HG02678 (cell line): ENCODE measurements around the gene PRMT9.

Source experiments
- ATAC-seq: cut with Tn5 transposase; IDR thresholded peaks from one replicate; pipeline ENCODE4 v1.9.1; 2021; ENCODE audit warnings: mild to moderate bottlenecking, moderate library complexity; ENCODE audit not compliant: unreplicated experiment

PRMT9 gene

DNA sequence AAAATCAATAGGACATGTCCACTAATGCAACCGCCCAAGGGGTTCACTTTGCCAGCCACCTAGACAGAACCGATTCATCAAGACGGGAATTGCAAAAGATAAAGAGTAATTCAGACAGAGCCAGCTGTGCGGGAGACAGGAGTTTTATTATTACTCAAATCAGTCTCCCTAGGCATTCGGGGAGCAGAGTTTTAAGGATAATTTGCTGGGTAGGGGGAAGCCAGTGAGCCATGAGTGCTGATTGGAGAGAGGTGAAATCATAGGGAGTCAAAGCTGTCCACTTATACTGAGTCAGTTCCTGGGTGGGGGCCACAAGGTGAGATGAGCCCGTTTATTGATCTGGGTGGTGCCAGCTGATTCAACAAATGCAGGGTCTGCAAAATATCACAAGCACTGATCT, 58.2 kb downstream of the PRMT9 start:
- ATAC-seq = no peak

GRCh38 chr4:147620315-147620714, 63.6 kb downstream of the PRMT9 start:
- ATAC-seq = no peak

DNA sequence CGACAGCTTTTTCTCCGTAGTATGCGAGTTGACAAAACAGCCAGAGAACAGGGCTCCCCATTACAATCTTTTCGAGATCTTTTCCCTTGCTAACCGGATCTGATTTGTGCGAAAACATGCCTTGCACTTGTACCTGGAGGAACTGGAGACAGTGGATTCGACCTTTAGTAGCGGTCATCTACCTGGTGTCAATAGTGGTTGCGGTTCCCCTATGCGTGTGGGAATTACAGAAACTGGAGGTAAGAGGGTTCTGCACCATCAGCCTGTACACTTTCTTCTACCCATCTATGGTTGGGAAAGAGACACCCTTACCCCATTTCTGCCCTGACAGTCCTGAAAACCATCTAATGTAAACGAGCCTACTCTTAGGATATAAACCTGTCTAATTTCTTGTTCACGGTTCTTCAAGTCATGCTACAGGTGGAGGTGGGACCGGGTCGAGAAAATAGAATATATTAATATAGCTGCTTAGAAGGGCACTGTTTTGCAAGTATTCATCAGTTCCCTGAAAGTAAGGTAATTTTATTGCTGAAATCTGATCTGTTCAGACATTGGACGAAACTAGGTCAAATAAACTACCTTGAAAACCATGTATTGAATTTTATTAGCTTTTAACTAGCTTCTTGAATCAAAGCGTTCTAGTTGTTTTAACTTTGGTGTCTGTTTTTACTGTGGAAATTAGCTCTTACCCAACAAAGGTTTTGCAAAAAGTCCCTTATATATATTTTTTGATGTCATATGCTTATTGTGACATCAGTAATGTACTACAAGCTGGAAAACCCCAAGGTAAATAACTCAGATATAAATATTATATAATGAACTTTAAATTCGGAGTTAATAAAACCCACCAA, 65.9 kb downstream of the PRMT9 start:
- ATAC-seq = peak; percentile 13

- peak; percentile 100 for ATAC-seq
These were observed 66.7 kb downstream of the PRMT9 start, which contains the start of gene TMEM184C for GRCh38 chr4:147617173-147617840. TMEM184C (plus strand) TSS chr4:147617397; CDS start chr4:147617957, 560 bp downstream.

DNA sequence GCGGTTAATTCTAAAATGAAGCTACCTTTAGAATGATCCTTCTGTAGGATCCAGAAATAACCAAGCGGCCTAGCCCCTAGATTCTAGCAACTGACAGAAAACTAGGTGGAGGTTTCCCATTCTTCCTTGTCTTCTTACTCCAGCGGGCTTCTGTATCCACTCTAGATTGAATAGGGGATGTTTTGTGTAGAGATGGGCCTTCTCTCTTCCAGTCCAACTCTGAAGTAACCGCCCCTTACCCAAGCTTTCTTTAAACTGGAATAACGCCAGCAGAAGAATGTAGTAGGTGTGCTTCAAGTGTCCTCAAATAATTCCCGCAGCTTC, 67.2 kb downstream of the PRMT9 start:
- ATAC-seq = peak; percentile 12

DNA sequence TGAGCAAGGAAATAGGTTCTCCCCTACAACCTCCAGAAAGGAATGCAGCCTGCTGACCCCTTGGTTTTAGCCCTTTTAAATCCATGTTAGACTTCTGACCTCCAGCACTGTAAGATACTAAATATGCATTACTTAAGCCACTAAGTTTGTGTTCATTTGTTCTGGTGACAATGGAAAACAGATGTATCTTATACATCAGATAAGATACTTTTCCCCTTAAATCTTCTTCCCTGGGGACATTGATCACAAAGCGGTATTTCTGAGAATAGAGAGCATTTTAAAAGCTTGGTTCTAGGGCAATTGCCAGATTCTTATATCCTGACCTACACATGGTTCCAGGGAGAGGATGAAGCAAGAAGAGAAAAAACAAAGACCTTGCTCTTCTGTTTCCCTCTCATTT, 73.3 kb downstream of the PRMT9 start:
- no peak for ATAC-seq

- no peak for ATAC-seq
These were observed 76.5 kb downstream of the PRMT9 start for GRCh38 chr4:147607471-147607870.

GRCh38 chr4:147605499-147605898, 78.5 kb downstream of the PRMT9 start:
- ATAC-seq = no peak

- ATAC-seq = no peak
These were observed 84.2 kb downstream of the PRMT9 start for GRCh38 chr4:147599769-147600168.

DNA sequence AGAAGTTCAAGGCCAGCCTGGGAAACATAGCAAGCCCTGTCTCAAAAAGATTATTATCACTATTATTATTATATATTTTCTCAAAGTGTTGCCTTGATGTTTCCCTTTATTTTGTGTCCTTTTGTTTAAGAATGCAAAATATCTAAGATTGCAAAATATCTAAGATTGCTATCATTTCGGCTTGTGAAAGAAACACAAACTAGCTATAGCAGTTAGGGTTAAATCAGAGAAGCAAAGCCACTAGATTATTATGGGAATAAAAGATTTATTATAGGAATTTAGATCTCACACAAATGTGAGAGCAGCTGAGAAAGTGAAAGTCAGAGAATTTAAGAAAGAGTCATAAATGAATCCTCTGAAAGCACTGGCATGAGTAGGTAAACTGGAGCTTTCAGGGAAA, 84.8 kb downstream of the PRMT9 start:
- no peak for ATAC-seq

DNA sequence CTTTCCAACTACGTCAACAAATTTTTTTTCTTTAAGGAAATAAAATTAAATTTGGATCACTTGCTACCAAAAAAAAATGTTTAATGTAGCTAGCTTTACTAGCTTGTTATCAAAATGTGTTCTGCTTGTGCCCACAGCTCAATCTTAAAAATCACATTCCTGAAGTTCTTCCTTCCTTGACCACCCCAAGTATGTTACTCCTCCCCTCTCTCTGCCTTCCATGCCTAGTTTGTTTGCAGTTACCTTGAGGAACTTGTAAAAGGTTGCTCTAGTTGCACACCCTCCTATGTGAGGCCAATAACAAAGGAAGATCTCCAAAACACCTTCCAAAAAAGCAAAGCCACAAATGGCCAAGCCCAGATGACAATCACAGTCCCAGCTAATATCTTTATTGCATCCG, 86.4 kb downstream of the PRMT9 start:
- no peak for ATAC-seq

DNA sequence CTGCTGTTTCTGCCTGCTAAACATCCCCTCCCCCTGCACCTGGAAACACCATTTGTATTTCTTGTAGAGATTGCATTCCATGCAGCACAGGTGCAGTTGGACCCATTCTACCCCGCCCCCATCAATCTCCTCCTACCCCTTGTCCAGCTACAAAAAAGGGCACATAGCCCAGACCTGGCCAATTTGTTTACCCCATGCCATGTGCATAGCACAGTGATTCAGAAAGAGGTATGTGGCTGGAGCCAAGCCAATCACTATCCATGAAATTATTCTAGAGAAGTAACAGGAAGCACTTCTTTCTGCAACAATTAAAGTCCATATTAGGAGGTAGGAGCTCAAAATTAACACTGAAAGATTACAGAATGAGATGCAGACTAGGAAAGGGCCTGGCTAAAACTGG, 87.0 kb downstream of the PRMT9 start:
- no peak for ATAC-seq

DNA sequence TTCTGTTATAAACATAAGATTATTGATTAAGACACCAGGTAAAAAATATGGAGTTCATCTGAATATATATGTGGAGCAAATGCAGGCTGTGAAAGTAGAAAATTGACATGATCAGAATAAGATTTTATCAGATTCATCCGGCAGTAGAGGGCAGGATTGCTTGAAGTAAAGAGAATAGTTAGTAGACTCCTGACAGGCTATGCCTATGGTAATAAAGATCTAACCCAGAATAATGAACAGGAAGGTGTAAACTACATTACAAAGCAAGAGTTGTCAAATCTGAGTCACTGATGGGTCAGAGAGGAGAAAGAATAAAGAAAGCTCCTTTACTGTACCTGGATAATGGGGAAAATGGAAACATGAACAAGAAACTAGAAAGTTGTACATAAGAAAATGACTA, 87.6 kb downstream of the PRMT9 start:
- ATAC-seq = no peak

- ATAC-seq = no peak
These were observed 89.4 kb downstream of the PRMT9 start for GRCh38 chr4:147594578-147594977.

DNA sequence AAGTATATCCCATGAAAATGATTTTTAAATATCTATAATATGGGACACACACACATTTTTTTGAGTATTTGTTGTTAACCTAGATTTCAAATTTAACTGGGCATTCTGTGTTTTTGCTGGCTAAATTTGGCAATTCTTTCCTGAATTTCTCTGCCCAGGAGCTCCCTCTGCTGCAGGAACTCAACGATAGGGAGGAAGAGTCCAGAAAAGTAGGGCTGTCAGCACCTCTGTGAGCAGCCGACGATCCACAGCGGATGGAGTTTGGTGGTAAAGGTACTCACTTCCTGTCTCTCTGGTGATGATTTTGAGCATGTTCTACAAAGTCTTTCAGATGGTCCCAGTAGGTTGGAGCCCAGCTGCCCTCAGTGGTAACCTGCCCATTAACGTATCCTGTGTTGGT, 89.9 kb downstream of the PRMT9 start:
- ATAC-seq = no peak

DNA sequence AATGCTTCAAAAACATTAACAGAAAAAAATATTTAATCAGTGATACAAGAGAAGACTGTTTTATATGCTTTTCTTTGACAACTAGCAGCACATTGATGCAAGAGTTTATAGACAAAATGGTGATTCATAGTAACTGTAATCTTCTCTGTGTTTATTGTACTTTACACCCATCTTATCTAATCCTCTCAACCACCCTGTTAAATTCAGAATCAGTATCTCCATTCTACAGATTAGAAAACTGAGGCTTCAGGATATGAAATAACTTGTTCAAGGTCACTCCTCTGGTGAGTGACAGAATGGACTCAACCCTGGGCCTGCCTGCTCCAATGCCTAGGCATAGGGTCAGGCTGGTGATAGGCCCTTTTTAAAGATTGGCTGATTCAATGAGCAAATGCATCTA, 92.9 kb downstream of the PRMT9 start:
- no peak for ATAC-seq

DNA sequence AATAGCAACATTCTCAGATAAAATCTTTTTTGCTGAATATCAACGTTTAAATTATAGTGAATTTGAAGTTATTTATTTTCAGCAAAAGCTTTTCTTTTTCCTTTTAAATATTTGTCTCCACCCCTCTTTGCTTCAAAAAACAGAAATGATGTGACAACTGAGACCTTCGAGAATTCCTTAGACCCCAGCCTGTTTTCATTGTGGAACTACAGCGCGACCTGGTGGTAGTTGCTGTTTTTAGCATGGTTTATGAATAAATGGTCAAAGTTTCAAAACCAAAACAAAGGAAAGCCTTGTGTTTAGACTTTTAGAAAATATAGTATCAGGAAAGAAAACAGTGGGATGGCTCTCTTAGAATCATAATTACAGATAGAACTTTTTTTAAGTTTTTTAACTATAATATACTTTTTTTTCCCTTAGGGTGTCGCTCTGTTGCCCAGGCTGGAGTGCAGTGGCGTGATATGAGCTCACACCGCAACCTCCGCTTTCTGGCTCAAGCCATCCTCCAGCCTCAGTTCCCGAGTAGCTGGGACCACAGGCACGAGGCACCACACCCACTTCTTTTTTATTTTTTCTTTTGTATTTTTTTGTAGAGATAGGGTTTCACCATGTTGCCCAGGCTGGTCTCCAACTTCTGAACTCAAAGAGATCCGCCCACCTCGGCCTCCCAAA, 93.6 kb downstream of the PRMT9 start:
- peak; percentile 57 for ATAC-seq

- no peak for ATAC-seq
These were observed 94.4 kb downstream of the PRMT9 start for GRCh38 chr4:147589586-147589985.
